GM12878 (cell line): Measurements from ENCODE around the gene RAB8A. TPM values are rescaled to one million over a fixed set of nuclear protein-coding genes. Genes with fewer than 3 reads are reported as not detected.

ENCODE experiments used
- BCLAF1 ChIP-seq: fragments of 450-650 bp; IDR thresholded peaks from 2 replicates; pipeline ENCODE4 v1.6.1; 2017; ENCODE audit warnings: antibody characterized with exemption, mild to moderate bottlenecking, moderate library complexity
- CHD4 ChIP-seq: fragments of 200-600 bp; sonication (generic); IDR thresholded peaks from 2 replicates; pipeline ENCODE4 v1.6.1; 2016; ENCODE audit warnings: mild to moderate bottlenecking
- E2F4 ChIP-seq: IDR thresholded peaks from 2 replicates; pipeline ENCODE4 v1.6.1; 2012; ENCODE audit warnings: low read depth, low read length, improper control_type of control experiment
- EGR1 ChIP-seq, 2 experiments: IDR thresholded peaks; 1 replicate in 1 of 2; 2 replicates in 1 of 2; pipeline ENCODE4 v1.6.1; 2011 to 2012; ENCODE audit warnings: low read depth in 2 of 2, low read length in 2 of 2, borderline replicate concordance in 1 of 2, mild to moderate bottlenecking in 1 of 2, moderate library complexity in 1 of 2
- ELK1 ChIP-seq: IDR thresholded peaks from 2 replicates; pipeline ENCODE4 v1.6.1; 2012; ENCODE audit warnings: low read depth, low read length, improper control_type of control experiment
- HDGF ChIP-seq: fragments of 450-650 bp; IDR thresholded peaks from 2 replicates; pipeline ENCODE4 v1.6.1; 2016; ENCODE audit warnings: antibody characterized with exemption
- KAT2A ChIP-seq: conservative IDR thresholded peaks from 2 replicates; pipeline ENCODE4 v1.6.1; 2011; ENCODE audit warnings: low read depth, low read length; ENCODE audit not compliant: control insufficient read depth
- MEF2B ChIP-seq: fragments of 450-650 bp; IDR thresholded peaks from 2 replicates; pipeline ENCODE4 v1.6.1; 2018; ENCODE audit warnings: mild to moderate bottlenecking, moderate library complexity; ENCODE audit not compliant: partially characterized antibody, poor library complexity, severe bottlenecking
- MLLT1 ChIP-seq: fragments of 450-650 bp; IDR thresholded peaks from 2 replicates; pipeline ENCODE4 v1.6.1; 2016; ENCODE audit warnings: mild to moderate bottlenecking
- NFXL1 ChIP-seq: fragments of 450-650 bp; IDR thresholded peaks from 2 replicates; pipeline ENCODE4 v1.6.1; 2017; ENCODE audit warnings: antibody characterized with exemption, mild to moderate bottlenecking, borderline replicate concordance
- PAX8 ChIP-seq: fragments of 450-650 bp; IDR thresholded peaks from 2 replicates; pipeline ENCODE4 v1.6.1; 2017; ENCODE audit warnings: mild to moderate bottlenecking, moderate library complexity
- POLR2A ChIP-seq: IDR thresholded peaks from 2 replicates; pipeline ENCODE4 v1.6.1; 2011; ENCODE audit warnings: low read depth, mild to moderate bottlenecking, low read length
- RAD51 ChIP-seq: fragments of 450-650 bp; IDR thresholded peaks from 2 replicates; pipeline ENCODE4 v1.6.1; 2016; ENCODE audit warnings: moderate library complexity, mild to moderate bottlenecking, inconsistent platforms
- SP1 ChIP-seq: IDR thresholded peaks from one replicate; pipeline ENCODE4 v1.6.1; 2011; ENCODE audit warnings: low read depth, low read length
- SREBF2 ChIP-seq: IDR thresholded peaks from 2 replicates; pipeline ENCODE4 v1.6.1; 2012; ENCODE audit warnings: mild to moderate bottlenecking, low read length
- STAT1 ChIP-seq: fragments of 450-650 bp; conservative IDR thresholded peaks from 2 replicates; pipeline ENCODE4 v1.6.1; 2014; ENCODE audit warnings: antibody characterized with exemption, mild to moderate bottlenecking
- TCF7 ChIP-seq: IDR thresholded peaks from 2 replicates; pipeline ENCODE4 v1.6.1; 2014; ENCODE audit warnings: antibody characterized with exemption, borderline replicate concordance
- YBX1 ChIP-seq: fragments of 450-650 bp; IDR thresholded peaks from 2 replicates; pipeline ENCODE4 v1.6.1; 2016; ENCODE audit warnings: antibody characterized with exemption
- ZNF687 ChIP-seq: fragments of 450-650 bp; IDR thresholded peaks from 2 replicates; pipeline ENCODE4 v1.6.1; 2017; ENCODE audit warnings: mild to moderate bottlenecking, moderate library complexity
- ZSCAN29 ChIP-seq: fragments of 450-650 bp; IDR thresholded peaks from 2 replicates; pipeline ENCODE4 v1.6.1; 2017; ENCODE audit warnings: mild to moderate bottlenecking, moderate library complexity
- polyA plus RNA-seq, 11 experiments: library from polyadenylated mRNA; depleted of rRNA in 4 of 11; unstranded in 6 of 11; stranded (reverse) in 5 of 11; fragments of >200 nt; fragmentation: Nextera tagmentation in 4 of 11; fragmentation: Illumina TruSeq in 1 of 11; extraction: Ambion mirVana in 4 of 11; extraction: Trizol in 1 of 11; gene quantifications; 1 replicate in 1 of 11; 2 replicates in 10 of 11; pipeline versions ENCODE4 v1.2.1 to v1.2.3, GENCODE V29; 2011 to 2016; ENCODE audit warnings: inconsistent platforms in 2 of 11, missing spikeins in 2 of 11, low read depth in 1 of 11
- total RNA-seq, 4 experiments: library from RNA; depleted of rRNA in 3 of 4; stranded (reverse); fragments of >200 nt in 3 of 4; fragmentation: Illumina TruSeq in 1 of 4; extraction: Trizol in 1 of 4; gene quantifications; 2 replicates each; pipeline versions ENCODE4 v1.2.1 to v1.2.3, GENCODE V29; 2013 to 2021

Gene RAB8A
- total and polyA plus RNA-seq, 10 of the 15 experiments (the other 5 are each of a cell fraction or from before 2014, with no cell fraction given) = 23.9 to 314 (median 185) TPM

- TF ChIP-seq ZNF687 = peak; percentile 65; the same call in 1 of the 2 replicates
- TF ChIP-seq TCF7 = no peak
- no peak; the same call in 1 of the 2 replicates for TF ChIP-seq NFXL1
- no peak for TF ChIP-seq YBX1
- TF ChIP-seq MEF2B = no peak
- 0 out of 2 replicates have a peak, but pooled peaks have one; percentile 25 for TF ChIP-seq ELK1
- 0 out of 2 replicates have a peak, but pooled peaks have one; percentile 41 for TF ChIP-seq ZSCAN29
- TF ChIP-seq STAT1 = no peak
- TF ChIP-seq MLLT1 = no peak
- TF ChIP-seq HDGF = peak; percentile 80; the same call in 1 of the 2 replicates
- TF ChIP-seq KAT2A = no peak
- TF ChIP-seq SP1 = peak; percentile 8
- TF ChIP-seq BCLAF1 = peak; percentile 71
- no peak for TF ChIP-seq CHD4
- TF ChIP-seq RAD51 = no peak
- TF ChIP-seq EGR1 (IDR thresholded peaks at IDR 0.05; ENCODE audit: borderline replicate concordance in 1 of 2, low read depth in 2 of 2, low read length in 2 of 2) = peak in 1 of 2 experiments; percentile 85; a peak in 2 of 3 replicates
- peak; percentile 92 for TF ChIP-seq POLR2A
- TF ChIP-seq PAX8 = no peak
- TF ChIP-seq SREBF2 = no peak
- TF ChIP-seq E2F4 = no peak
Observed at GRCh38 chr19:16076154-16076957, 35.3 kb upstream of the RAB8A start, which contains the start of gene TPM4 (continued).
